Astrocyte (in vitro differentiated cells and primary cell): ENCODE data around the gene DCP1B. TPM values are rescaled to one million over a fixed set of nuclear protein-coding genes. Genes with fewer than 3 reads are reported as not detected.
"Not testable (repeated sequence)": the region's sequence is repeated elsewhere in the genome, so short reads cannot be mapped to it uniquely, and the experiment has no call there.

ENCODE experiments used
- DNase-seq: peaks from one replicate; pipeline ENCODE4 v3.0.0-alpha.2; 2010; ENCODE audit warnings: low read depth
- FAIRE-seq: peaks from 2 replicates; lab custom pipeline; 2011; peaks lifted over from hg19 to GRCh38; lab: Jason Lieb, UNC
- H2AFZ ChIP-seq: 2 replicates; pipeline ENCODE4 v1.6.0; 2012; ENCODE audit warnings: low read depth, low read length, inconsistent platforms
- H3K27ac ChIP-seq: 2 replicates; pipeline ENCODE4 v1.5.1; 2011; ENCODE audit warnings: low read depth, low read length, inconsistent platforms
- H3K27me3 ChIP-seq: 2 replicates; pipeline ENCODE4 v1.6.0; 2011; ENCODE audit warnings: low read length, inconsistent platforms; ENCODE audit not compliant: insufficient read depth
- H3K36me3 ChIP-seq: 2 replicates; pipeline ENCODE4 v1.5.1; 2011; ENCODE audit warnings: low read length, inconsistent platforms; ENCODE audit not compliant: insufficient read depth
- H3K4me1 ChIP-seq: 2 replicates; pipeline ENCODE4 v1.5.1; 2011; ENCODE audit warnings: low read length, inconsistent platforms; ENCODE audit not compliant: insufficient read depth
- H3K4me2 ChIP-seq: 2 replicates; pipeline ENCODE4 v1.6.0; 2012; ENCODE audit warnings: low read length, inconsistent platforms
- H3K4me3 ChIP-seq: 2 replicates; pipeline ENCODE4 v1.5.1; 2011; ENCODE audit warnings: low read depth, mild to moderate bottlenecking, low read length, inconsistent platforms; ENCODE audit not compliant: insufficient read depth
- H3K79me2 ChIP-seq: 2 replicates; pipeline ENCODE4 v1.6.0; 2012; ENCODE audit warnings: mild to moderate bottlenecking, low read length, inconsistent platforms; ENCODE audit not compliant: insufficient read depth
- H3K9ac ChIP-seq: 2 replicates; pipeline ENCODE4 v1.6.0; 2012; ENCODE audit warnings: mild to moderate bottlenecking, low read length, inconsistent platforms
- H3K9me3 ChIP-seq: 2 replicates; pipeline ENCODE4 v1.5.1; 2012; ENCODE audit warnings: low read depth, mild to moderate bottlenecking, low read length, inconsistent platforms; ENCODE audit not compliant: insufficient read depth
- H4K20me1 ChIP-seq: 2 replicates; pipeline ENCODE4 v1.6.0; 2012; ENCODE audit warnings: low read length, inconsistent platforms; ENCODE audit not compliant: insufficient read depth
- H3K27ac Mint-ChIP-seq: one replicate; pipeline ENCODE4 v1.8.0; 2021; ENCODE audit warnings: mild to moderate bottlenecking, mixed read lengths; ENCODE audit not compliant: unreplicated experiment
- H3K27me3 Mint-ChIP-seq: one replicate; pipeline ENCODE4 v1.8.0; 2021; ENCODE audit warnings: low read depth, mixed read lengths; ENCODE audit not compliant: unreplicated experiment
- H3K36me3 Mint-ChIP-seq: one replicate; pipeline ENCODE4 v1.8.0; 2021; ENCODE audit warnings: low read depth, mixed read lengths; ENCODE audit not compliant: unreplicated experiment
- H3K4me1 Mint-ChIP-seq: one replicate; pipeline ENCODE4 v1.8.0; 2021; ENCODE audit warnings: low read depth, mixed read lengths; ENCODE audit not compliant: unreplicated experiment
- H3K4me3 Mint-ChIP-seq: one replicate; pipeline ENCODE4 v1.8.0; 2021; ENCODE audit warnings: mild to moderate bottlenecking, moderate library complexity, mixed read lengths; ENCODE audit not compliant: unreplicated experiment
- H3K9me3 Mint-ChIP-seq: one replicate; pipeline ENCODE4 v1.8.0; 2021; ENCODE audit warnings: mild to moderate bottlenecking, mixed read lengths; ENCODE audit not compliant: unreplicated experiment
- CTCF ChIP-seq: IDR thresholded peaks from 2 replicates; pipeline ENCODE4 v1.5.1; 2011; ENCODE audit warnings: low read depth, mild to moderate bottlenecking, inconsistent platforms, low read length, moderate library complexity; ENCODE audit not compliant: insufficient read depth
- EZH2 ChIP-seq: IDR thresholded peaks from 2 replicates; pipeline ENCODE4 v1.6.1; 2012; ENCODE audit warnings: mild to moderate bottlenecking, low read length, inconsistent platforms; ENCODE audit not compliant: insufficient read depth
- total RNA-seq: library from RNA; stranded (reverse); gene quantifications from 2 replicates; pipeline ENCODE4 v1.2.1, GENCODE V29; 2021

The DCP1B gene
- total RNA-seq, 1 donor from 2014 or later, result 13.1 TPM

- H3K4me3 ChIP-seq, result no peak overlapping the region
- Mint-ChIP-seq H3K27me3 (no peaks in the 10 kb centered on the region), H3K9me3 (peaks cover 2% of the 10 kb centered on the region), H3K4me1 (peaks cover 20% of the 10 kb centered on the region), H3K36me3 (peaks cover 42% of the 10 kb centered on the region), H3K4me3 (no peak overlapping the region), H3K27ac (peak overlapping the region; percentile 8)
- no peaks in the 10 kb centered on the region for H4K20me1 ChIP-seq
- no peak overlapping the region for H3K9ac ChIP-seq
- no peak overlapping the region for H3K27ac ChIP-seq
- FAIRE-seq, result no peak
- TF ChIP-seq EZH2 (no peak), CTCF (no peak)
- H3K4me1 ChIP-seq, result peaks cover 11% of the 10 kb centered on the region
- H3K27me3 ChIP-seq, result no peaks in the 10 kb centered on the region
- H2AFZ ChIP-seq, result no peak overlapping the region
- no peak for DNase-seq
- H3K4me2 ChIP-seq, result no peak overlapping the region
- peaks cover 14% of the 10 kb centered on the region for H3K36me3 ChIP-seq
- no peaks in the 10 kb centered on the region for H3K79me2 ChIP-seq
- H3K9me3 ChIP-seq, result no peaks in the 10 kb centered on the region
These were observed 58.0 kb downstream of the DCP1B start for GRCh38 chr12:1946296-1946695.

- H3K27me3 Mint-ChIP-seq, H3K9me3 Mint-ChIP-seq, FAIRE-seq, H3K9me3 ChIP-seq, H3K27me3 ChIP-seq, H2AFZ ChIP-seq, H3K27ac Mint-ChIP-seq, H3K79me2 ChIP-seq, H4K20me1 ChIP-seq, H3K4me3 Mint-ChIP-seq, DNase-seq, H3K4me2 ChIP-seq, H3K4me3 ChIP-seq, H3K27ac ChIP-seq, H3K9ac ChIP-seq: not testable (repeated sequence)
- Mint-ChIP-seq H3K36me3 (peaks cover 38% of the 10 kb centered on the region), H3K4me1 (peaks cover 20% of the 10 kb centered on the region)
- peaks cover 14% of the 10 kb centered on the region for H3K36me3 ChIP-seq
- H3K4me1 ChIP-seq, result peaks cover 11% of the 10 kb centered on the region
These were observed 58.8 kb downstream of the DCP1B start for GRCh38 chr12:1945502-1945901.

GRCh38 chr12:1939801-1940607, 64.3 kb downstream of the DCP1B start:
- Mint-ChIP-seq H3K9me3 (peaks cover 3% of the 10 kb centered on the region), H3K36me3 (peaks cover 23% of the 10 kb centered on the region), H3K27me3 (no peaks in the 10 kb centered on the region), H3K4me1 (no peaks in the 10 kb centered on the region), H3K27ac (no peak overlapping the region), H3K4me3 (no peak overlapping the region)
- Histone ChIP-seq H3K27me3 (no peaks in the 10 kb centered on the region), H3K27ac (no peak overlapping the region), H3K36me3 (peaks cover 3% of the 10 kb centered on the region), H3K4me3 (no peak overlapping the region), H3K4me2 (peak overlapping the region; percentile 54), H3K9me3 (no peaks in the 10 kb centered on the region), H3K9ac (peak overlapping the region; percentile 25), H2AFZ (peak overlapping the region; percentile 23), H3K79me2 (no peaks in the 10 kb centered on the region), H3K4me1 (peaks cover 19% of the 10 kb centered on the region), H4K20me1 (no peaks in the 10 kb centered on the region)
- FAIRE-seq (peak; percentile 29), DNase-seq (peak; percentile 46)
- TF ChIP-seq EZH2 (no peak), CTCF (peak; percentile 99)
